GM23248 (cell line): ENCODE measurements around the gene CCDC78. TPM values are rescaled to one million over a fixed set of nuclear protein-coding genes. Genes with fewer than 3 reads are reported as not detected.
A peak's percentile ranks its signal among the peaks of the same experiment; 100 is the strongest.

ENCODE experiments used
- DNase-seq: peaks from one replicate; pipeline ENCODE4 v3.0.0-alpha.2; 2015
- H2AFZ ChIP-seq: fragments of 200-600 bp; sonication (generic); 2 replicates; pipeline ENCODE4 v1.6.1; 2016; ENCODE audit warnings: antibody characterized with exemption
- H3F3A ChIP-seq: fragments of 200-600 bp; sonication (generic); 2 replicates; pipeline ENCODE4 v1.6.1; 2016; ENCODE audit warnings: mild to moderate bottlenecking, antibody characterized with exemption, mixed run types; ENCODE audit not compliant: insufficient read depth
- H3K27ac ChIP-seq: fragments of 200-600 bp; sonication (generic); 2 replicates; pipeline ENCODE4 v1.5.1; 2016; ENCODE audit warnings: mild to moderate bottlenecking
- H3K27me3 ChIP-seq: fragments of 200-600 bp; sonication (generic); replicated peaks from 2 replicates; pipeline ENCODE4 v1.6.1; 2016; ENCODE audit warnings: mild to moderate bottlenecking; ENCODE audit not compliant: insufficient read depth
- H3K36me3 ChIP-seq: fragments of 200-600 bp; sonication (generic); 2 replicates; pipeline ENCODE4 v1.6.1; 2016; ENCODE audit warnings: low read depth, mild to moderate bottlenecking
- H3K4me1 ChIP-seq: fragments of 200-600 bp; sonication (generic); 2 replicates; pipeline ENCODE4 v1.6.1; 2016; ENCODE audit warnings: mild to moderate bottlenecking; ENCODE audit not compliant: insufficient read depth
- H3K4me2 ChIP-seq: fragments of 200-600 bp; sonication (generic); one replicate; pipeline ENCODE4 v1.6.1; 2016; ENCODE audit warnings: mild to moderate bottlenecking; ENCODE audit not compliant: unreplicated experiment
- H3K4me3 ChIP-seq: fragments of 200-600 bp; sonication (generic); 2 replicates; pipeline ENCODE4 v1.5.1; 2016; ENCODE audit warnings: mild to moderate bottlenecking
- H3K79me2 ChIP-seq: fragments of 200-600 bp; sonication (generic); 2 replicates; pipeline ENCODE4 v1.6.1; 2016; ENCODE audit warnings: mild to moderate bottlenecking; ENCODE audit not compliant: insufficient read depth
- H3K9ac ChIP-seq: fragments of 200-600 bp; sonication (generic); 2 replicates; pipeline ENCODE4 v1.6.1; 2016; ENCODE audit warnings: mild to moderate bottlenecking
- H3K9me2 ChIP-seq: fragments of 200-600 bp; sonication (generic); 2 replicates; pipeline ENCODE4 v1.6.1; 2016; ENCODE audit warnings: mixed run types, mild to moderate bottlenecking, moderate library complexity; ENCODE audit not compliant: insufficient read depth
- H3K9me3 ChIP-seq: fragments of 200-600 bp; sonication (generic); one replicate; pipeline ENCODE4 v1.6.1; 2017; ENCODE audit warnings: low read depth
- H4K20me1 ChIP-seq: fragments of 200-600 bp; sonication (generic); 2 replicates; pipeline ENCODE4 v1.6.0; 2016; ENCODE audit not compliant: insufficient read depth
- EZH2 ChIP-seq: fragments of 200-600 bp; sonication (generic); IDR thresholded peaks from 2 replicates; pipeline ENCODE4 v1.6.1; 2018; ENCODE audit warnings: antibody characterized with exemption, mild to moderate bottlenecking; ENCODE audit not compliant: insufficient read depth, poor library complexity, severe bottlenecking
- EZH2phosphoT487 ChIP-seq: fragments of 200-600 bp; sonication (generic); IDR thresholded peaks from 2 replicates; pipeline ENCODE4 v1.6.1; 2018; ENCODE audit warnings: antibody characterized with exemption, moderate library complexity, mild to moderate bottlenecking, low read depth; ENCODE audit not compliant: insufficient read depth
- WGBS, 2 experiments: methylation state at CpG; one replicate each; pipeline ENCODE4 v1.1.6; 2015 to 2017; ENCODE audit warnings: low lambda C conversion rate in 2 of 2, low coverage in 1 of 2; ENCODE audit errors: missing lambda C conversion rate in 2 of 2; 5-methylcytosine and 5-hydroxymethylcytosine counted together
- in situ Hi-C: fragments of 300-500 bp; cut with MboI; formaldehyde crosslinking; loops from 2 replicates; pipeline ENCODE4 v1.15.0; 2020
- polyA plus RNA-seq: library from polyadenylated mRNA; unstranded; fragments of >200 nt; fragmentation: Nextera tagmentation; extraction: Ambion mirVana; gene quantifications from 2 replicates; pipeline ENCODE4 v1.2.1, GENCODE V29; 2016
- total RNA-seq: library from RNA; depleted of rRNA; stranded (reverse); fragments of >200 nt; shearing (Covaris generic); gene quantifications from 2 replicates; pipeline ENCODE4 v1.2.3, GENCODE V29; 2014

Gene CCDC78
- total and polyA plus RNA-seq, 2 experiments from 2014 or later, result 0.78 to 9.5 TPM

DNA sequence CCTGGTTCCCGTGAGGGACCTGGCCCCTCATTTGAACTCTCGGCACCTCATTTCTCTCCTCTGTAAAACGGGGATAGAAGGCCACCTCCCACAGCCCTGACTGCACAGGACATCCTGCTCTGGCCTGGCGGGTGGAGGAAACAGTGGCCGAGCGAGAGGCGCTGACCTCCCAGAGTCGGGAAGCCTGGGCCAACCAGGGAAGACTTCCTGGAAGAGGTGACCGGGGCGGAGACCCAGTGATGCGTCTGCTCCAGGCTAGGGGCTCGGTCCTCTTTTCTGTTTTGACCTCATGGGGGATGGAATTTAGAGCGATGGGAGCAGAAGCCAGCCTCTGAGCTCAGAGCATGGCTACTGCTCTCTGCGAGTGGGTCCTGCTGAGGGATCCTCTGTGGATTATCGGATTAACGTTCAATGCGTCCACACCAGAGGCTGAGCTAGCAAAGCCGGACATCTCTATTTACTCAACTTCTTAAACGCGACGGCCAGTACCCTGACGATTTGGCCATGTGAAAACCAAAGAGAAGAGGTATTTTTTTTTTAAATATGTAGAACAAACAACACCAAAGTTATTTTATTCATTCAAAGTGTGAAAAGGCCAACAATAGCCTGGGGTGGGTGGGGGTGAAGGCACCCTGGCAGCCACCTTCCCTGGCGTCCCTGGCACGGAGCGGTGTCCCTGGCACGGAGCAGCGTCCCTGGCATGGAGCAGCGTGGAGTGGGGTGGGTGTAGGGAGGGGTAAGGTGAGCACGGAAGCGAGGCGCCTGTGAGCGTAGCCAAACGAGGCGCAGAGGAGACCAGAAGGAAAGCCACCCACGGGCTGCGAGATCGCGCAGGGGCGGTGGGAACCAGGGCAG lies 25.1 kb upstream of the CCDC78 start:
- no peaks in the 10 kb centered on the region for H4K20me1 ChIP-seq
- H3K4me1 ChIP-seq, result peaks cover 11% of the 10 kb centered on the region
- peaks cover 5% of the 10 kb centered on the region; the same call in 1 of the 2 replicates for H3K27me3 ChIP-seq
- H3K79me2 ChIP-seq, result no peaks in the 10 kb centered on the region
- 62 to 68% methylated on average over 33 to 39 of the region's 39 CpGs for WGBS, 2 experiments
- peaks cover 8% of the 10 kb centered on the region for H3F3A ChIP-seq
- no peaks in the 10 kb centered on the region for H3K36me3 ChIP-seq
- in situ Hi-C loops, result no loop called here
- no peak for DNase-seq
- no peak overlapping the region for H3K9ac ChIP-seq
- H3K9me3 ChIP-seq, result no peaks in the 10 kb centered on the region
- no peaks in the 10 kb centered on the region for H3K9me2 ChIP-seq
- H3K4me3 ChIP-seq, result no peak overlapping the region
- H2AFZ ChIP-seq, result no peak overlapping the region
- no peak overlapping the region for H3K4me2 ChIP-seq
- no peak for TF ChIP-seq EZH2
- no peak for TF ChIP-seq EZH2phosphoT487
- H3K27ac ChIP-seq, result no peak overlapping the region

DNA sequence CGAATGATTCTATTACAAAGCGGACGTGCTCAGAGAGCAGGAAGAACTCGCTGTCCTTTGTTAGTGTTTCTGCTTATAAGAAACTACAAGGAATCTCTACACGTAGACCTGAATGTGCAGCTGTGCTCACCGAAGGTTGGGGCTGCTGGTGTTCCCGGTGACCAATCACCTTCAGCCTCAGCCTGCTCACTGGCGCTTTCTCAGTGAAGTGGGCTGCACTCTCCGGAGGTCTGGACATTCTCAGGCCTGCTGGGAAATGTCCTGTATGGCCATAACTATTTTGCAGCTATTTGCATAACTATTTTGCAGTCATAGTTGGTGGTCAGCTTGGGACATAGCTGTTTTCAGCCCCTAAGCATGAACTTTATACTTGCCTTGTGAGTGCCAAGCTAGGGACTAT lies 24.2 kb upstream of the CCDC78 start:
- H3K36me3 ChIP-seq, result no peaks in the 10 kb centered on the region
- no peaks in the 10 kb centered on the region for H3K9me2 ChIP-seq
- H2AFZ ChIP-seq, result no peak overlapping the region
- in situ Hi-C loops, result no loop called here
- 37 to 41% methylated on average over 9 of the region's 9 CpGs for WGBS, 2 experiments
- no peak for TF ChIP-seq EZH2phosphoT487
- TF ChIP-seq EZH2, result no peak
- no peak for DNase-seq
- H3K4me3 ChIP-seq, result no peak overlapping the region
- peaks cover 8% of the 10 kb centered on the region for H3F3A ChIP-seq
- H3K9me3 ChIP-seq, result no peaks in the 10 kb centered on the region
- peaks cover 11% of the 10 kb centered on the region for H3K4me1 ChIP-seq
- H3K27me3 ChIP-seq, result peaks cover 5% of the 10 kb centered on the region; the same call in 1 of the 2 replicates
- H3K79me2 ChIP-seq, result no peaks in the 10 kb centered on the region
- no peaks in the 10 kb centered on the region for H4K20me1 ChIP-seq
- H3K27ac ChIP-seq, result no peak overlapping the region
- H3K9ac ChIP-seq, result no peak overlapping the region
- H3K4me2 ChIP-seq, result no peak overlapping the region

DNA sequence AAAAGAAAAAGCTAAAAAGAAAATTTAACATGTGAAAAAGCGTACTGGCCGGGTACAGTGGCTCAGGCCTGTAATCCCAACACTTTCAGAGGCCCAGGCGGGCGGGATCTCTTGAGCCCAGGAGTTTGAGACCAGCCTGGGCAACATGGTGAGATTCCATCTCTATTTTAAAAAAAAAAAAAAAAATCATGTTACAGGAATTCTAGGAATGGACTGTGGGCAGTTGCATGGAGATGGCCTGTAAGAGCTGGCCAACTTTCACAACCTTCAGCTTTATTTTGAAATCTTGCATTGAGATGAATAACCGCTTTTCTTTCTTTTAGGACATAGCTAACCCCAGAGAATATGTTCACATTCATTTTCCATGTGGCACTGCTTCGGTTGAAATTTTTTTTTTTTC lies 22.8 kb upstream of the CCDC78 start:
- H3K36me3 ChIP-seq, result no peaks in the 10 kb centered on the region
- H3F3A ChIP-seq, result peaks cover 8% of the 10 kb centered on the region
- no peaks in the 10 kb centered on the region for H4K20me1 ChIP-seq
- H3K27me3 ChIP-seq, result peaks cover 5% of the 10 kb centered on the region; the same call in 1 of the 2 replicates
- H3K4me2 ChIP-seq, result peak overlapping the region; percentile 66
- in situ Hi-C loops, result no loop called here
- H3K9ac ChIP-seq, result no peak overlapping the region
- H2AFZ ChIP-seq, result no peak overlapping the region
- peak overlapping the region; percentile 72 for H3K27ac ChIP-seq
- DNase-seq, result peak; percentile 91
- H3K9me3 ChIP-seq, result no peaks in the 10 kb centered on the region
- WGBS, 2 experiments, result 67 to 69% methylated on average over 6 of the region's 6 CpGs
- H3K79me2 ChIP-seq, result no peaks in the 10 kb centered on the region
- no peak for TF ChIP-seq EZH2
- TF ChIP-seq EZH2phosphoT487, result no peak
- peaks cover 11% of the 10 kb centered on the region for H3K4me1 ChIP-seq
- H3K9me2 ChIP-seq, result no peaks in the 10 kb centered on the region
- no peak overlapping the region for H3K4me3 ChIP-seq

DNA sequence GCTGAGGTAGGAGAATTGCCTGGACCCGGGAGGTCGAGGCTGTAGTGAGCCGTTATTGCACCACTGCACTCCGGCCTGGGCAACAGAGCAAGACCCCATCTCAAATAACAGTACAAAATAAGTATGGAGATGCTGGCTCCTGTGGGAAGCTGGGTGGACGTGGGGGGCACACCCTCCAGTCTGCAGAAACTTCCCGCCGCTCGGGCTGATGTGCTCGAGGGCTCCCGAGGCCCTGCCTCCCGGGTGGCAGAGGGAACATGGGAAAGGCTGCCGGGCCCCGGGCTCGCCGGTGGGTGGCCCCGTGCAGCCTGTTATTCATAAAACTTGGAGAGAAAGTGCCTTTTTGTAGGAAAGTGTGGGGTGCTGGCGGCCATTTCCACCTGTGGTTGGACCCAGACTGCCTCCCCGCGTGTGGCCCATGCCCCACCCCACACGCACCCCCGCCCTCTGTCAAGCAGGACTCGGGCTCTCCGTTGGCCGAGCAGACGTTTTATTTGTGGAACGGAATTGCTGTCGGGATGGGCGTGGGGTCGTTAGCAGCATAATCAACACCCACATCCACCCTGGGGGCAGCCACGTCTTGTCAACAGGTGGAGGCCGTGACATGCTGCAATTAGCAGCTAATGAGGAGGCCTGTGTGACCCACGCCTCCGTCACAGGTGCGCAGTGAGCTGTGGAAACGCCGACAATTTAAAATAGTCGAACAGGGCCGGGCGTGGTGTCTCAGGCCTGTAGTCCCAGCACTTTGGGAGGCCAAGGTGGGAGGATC lies 21.9 kb upstream of the CCDC78 start:
- TF ChIP-seq EZH2phosphoT487 (no peak), EZH2 (no peak)
- Histone ChIP-seq H3F3A (peaks cover 8% of the 10 kb centered on the region), H2AFZ (no peak overlapping the region), H3K27ac (no peak overlapping the region), H3K9ac (no peak overlapping the region), H3K9me2 (no peaks in the 10 kb centered on the region), H3K36me3 (no peaks in the 10 kb centered on the region), H3K79me2 (no peaks in the 10 kb centered on the region), H3K4me2 (no peak overlapping the region), H3K4me3 (no peak overlapping the region), H3K4me1 (peaks cover 11% of the 10 kb centered on the region), H3K9me3 (no peaks in the 10 kb centered on the region), H3K27me3 (peaks cover 5% of the 10 kb centered on the region; the same call in 1 of the 2 replicates), H4K20me1 (no peaks in the 10 kb centered on the region)
- DNase-seq, result no peak
- WGBS, 2 experiments, result 77% methylated on average over 38 to 39 of the region's 39 CpGs
- in situ Hi-C loops, result no loop called here
